Measurements from ENCODE around the gene RAD51AP1.

RAD51AP1 gene

DNA sequence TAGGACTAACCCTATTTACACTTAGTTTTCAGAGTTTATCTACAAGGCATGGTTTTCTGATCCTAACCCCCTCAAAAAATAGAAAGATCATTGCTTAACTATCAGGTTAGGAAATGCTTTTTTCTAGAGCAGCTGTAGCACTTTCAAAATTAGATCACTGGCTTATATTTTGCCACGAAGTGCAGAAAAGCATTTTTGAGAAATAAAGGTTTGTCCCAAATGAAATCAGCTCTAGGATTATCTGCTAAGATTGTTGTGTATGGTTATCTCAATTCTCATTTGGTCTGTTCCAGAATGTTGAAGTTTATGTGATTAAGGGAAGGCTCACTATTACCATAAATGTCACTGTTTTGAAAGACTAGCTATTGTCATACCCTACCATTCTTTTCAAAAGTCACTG lies 13.5 kb downstream of the RAD51AP1 start:
- no peak for DNase-seq (ENCODE audit: low spot score)

DNA sequence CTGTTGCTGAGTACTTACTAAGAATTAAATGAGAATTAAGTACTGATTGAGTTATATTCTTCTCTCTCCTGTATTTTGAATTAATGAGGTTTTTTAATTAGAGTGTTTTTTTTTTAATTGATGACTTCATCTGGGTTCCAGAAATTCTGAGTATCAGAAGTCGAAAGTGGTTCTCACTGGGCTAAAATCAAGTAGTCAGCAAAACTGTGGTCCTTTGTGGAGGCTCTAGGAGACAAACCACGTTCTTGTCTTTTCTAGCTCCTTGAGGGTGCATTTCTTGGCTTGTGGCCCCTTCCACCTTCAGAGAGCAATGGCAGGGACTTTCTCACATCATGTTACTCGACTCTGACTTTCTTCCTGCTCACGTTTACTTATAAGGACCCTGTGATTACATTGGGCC lies 15.3 kb downstream of the RAD51AP1 start:
- DNase-seq (ENCODE audit: low spot score), result no peak

DNA sequence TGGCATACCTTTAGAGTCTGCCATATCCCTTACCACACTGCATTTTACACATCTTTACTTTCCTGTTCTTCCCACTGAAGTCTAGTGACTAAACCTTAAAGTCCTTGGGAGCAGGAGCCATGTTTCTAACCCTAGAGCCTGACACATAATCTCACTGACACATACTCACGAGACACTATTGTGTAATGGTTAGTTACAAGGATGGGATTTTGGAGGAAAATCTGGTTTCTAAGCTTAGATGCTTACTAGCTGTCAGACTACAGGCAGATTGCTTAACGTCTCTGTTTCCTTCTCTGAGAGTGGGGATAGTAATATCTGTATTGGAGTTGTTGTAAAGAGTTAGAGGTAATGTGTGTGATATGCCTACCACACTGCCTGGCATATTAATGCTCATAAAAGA lies 17.1 kb downstream of the RAD51AP1 start:
- DNase-seq (ENCODE audit: low spot score), result no peak

DNA sequence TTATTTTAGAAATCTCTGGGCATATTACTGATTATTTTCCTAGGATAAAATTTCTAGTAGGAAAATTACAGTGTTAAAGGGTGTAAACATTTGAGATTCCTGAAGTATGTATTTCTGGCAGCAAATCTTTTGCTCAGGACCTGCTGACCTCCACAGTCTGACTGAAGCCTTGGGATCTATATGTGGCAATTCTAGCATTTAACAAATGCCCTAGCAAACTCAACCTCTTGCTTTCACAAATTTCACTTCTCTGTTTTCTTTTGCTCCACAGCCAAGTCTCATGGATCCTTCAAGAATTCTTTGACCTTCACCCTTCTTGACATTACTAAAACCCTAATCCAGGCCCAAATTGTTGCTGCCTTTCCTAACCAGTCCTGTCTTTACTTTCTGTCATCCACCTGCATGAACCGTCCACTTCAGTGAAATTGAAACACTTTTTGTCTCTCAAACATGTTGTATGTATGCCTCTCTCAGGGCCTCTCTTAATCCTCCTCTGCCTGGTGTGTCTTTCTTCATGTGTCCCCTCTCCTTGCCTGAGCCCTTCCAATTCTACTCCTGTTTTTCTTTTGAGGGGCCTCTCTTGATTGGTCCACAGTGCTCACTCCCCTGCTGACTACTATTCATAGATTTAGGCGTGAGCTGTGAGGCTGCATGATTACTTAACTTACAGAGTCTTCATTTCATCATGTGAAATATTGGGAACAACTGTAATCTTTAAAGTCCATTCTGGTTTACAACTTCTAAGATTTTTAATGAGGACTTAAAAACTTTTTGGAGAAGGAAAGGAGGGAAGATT lies 18.2 kb downstream of the RAD51AP1 start:
- no peak for DNase-seq (ENCODE audit: low spot score)

DNA sequence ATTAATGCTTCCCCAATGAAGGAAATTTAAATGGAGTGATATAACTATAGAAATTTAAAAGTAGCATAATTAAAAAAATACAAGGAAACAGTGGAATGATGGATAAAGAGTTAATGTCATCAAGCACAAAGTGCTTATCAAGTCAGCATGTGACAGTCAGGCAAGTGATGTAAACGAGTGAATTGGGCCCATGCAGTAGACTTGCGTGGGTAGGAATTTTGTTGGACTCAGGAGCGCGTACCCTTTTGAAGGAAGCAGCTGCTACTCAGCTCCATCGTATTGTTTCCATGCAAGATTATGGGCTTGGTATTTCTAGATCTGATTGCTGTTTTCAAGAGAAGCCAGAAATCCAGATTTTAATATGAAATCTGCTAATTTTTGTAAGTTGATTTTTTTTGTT lies 18.9 kb downstream of the RAD51AP1 start:
- no peak for DNase-seq (ENCODE audit: low spot score)

- DNase-seq (ENCODE audit: low spot score), result no peak
Measured at GRCh38 chr12:4558171-4558570, 19.5 kb downstream of the RAD51AP1 start.

DNA sequence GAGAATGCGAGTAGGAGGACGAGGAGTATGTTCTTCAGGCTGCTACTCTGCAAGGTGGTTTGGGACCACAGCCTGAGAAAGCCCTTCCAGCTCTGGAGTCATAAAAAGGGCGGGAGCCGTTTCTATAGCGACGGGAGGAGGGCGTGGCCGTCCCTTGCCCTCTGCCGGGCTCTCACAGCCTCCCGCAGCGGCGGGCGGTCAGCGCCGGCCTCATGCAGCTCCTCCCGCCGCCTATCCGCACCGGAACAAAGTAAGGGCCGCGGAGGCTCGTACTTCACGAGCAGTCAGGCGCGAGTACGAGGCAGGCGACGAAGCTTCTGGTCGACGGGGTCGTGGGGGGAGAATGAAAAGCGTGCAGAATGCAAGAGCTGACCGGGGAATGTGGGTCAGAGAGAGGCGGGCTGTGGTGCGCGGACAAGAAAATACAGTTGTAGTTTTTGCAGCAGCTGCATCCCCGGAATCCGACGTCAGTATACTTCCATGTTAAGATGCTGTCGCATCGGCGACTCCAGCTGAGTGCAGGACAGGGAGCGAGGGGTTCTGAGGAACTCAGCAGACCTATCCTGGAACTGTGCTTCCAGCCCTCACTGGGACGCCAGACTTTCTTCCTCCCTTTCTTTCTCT lies 23.5 kb downstream of the RAD51AP1 start, which contains the start of gene DYRK4:
TSS of gene DYRK4 (plus strand) at position 175 of the 624 bp plus-strand sequence. CDS start at position 213, 38 bp downstream.
- DNase-seq (ENCODE audit: low spot score), result peak; percentile 97

- no peak for DNase-seq (ENCODE audit: low spot score)
Measured at GRCh38 chr12:4563336-4563735, 24.6 kb downstream of the RAD51AP1 start.

GRCh38 chr12:4564818-4565217 lies 26.1 kb downstream of the RAD51AP1 start:
- DNase-seq (ENCODE audit: low spot score), result no peak

DNA sequence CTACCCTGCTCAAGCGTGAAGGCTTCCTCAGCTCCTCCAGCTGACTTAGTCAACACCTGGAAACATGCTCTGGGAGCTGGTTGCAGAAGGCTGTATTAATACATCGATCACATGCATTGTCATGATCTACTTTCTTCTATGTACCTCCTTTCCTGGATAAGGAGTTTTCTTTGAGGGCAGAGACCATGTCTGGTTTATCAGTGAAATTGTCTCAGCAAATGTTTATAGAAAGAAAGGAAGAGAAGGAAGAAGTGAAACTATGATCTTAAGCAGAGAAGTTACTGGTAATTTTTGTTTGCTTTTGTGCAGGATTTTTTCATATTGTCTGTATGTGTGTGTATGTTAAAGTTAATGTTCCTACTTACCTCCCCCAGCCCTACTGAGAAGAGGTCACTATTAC lies 27.8 kb downstream of the RAD51AP1 start:
- DNase-seq (ENCODE audit: low spot score), result no peak

DNA sequence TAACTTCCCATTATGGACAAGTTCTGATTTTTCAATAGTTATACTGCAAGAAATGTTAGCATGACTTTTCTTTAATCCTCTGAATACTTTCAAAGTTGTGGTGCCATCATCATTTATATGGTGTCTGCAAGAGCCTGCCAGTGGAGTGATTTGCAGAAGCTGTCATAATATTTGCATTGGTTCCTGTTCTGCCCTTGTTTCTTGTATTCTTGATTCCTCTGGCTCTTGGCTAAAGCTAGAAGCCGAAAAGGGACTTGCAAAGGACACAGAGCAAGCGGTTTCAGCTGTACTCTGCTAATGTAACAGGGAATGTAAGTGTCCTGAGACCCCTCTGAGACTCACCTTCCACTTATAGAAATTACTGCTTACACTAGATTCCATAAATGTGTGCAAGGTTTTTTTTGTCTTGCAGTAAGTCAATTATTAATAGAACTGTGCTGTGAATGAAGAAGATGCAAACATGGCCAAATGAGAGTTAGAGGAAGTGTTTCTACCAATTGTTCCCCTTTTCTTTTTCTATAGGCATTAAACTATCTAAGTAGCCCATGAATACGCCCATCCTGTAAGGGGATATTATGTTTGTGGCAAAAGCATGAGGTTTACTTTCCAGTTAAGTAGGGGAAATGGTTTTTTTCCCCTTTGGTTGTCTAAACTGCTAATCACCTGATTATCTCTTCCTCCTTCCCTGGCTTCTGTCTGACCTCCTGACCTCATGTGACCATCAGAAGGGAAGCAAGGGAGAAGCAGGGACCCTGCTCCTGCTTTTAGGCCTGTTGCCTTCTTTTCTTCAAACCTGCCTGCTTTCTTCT lies 28.6 kb downstream of the RAD51AP1 start:
- no peak for DNase-seq (ENCODE audit: low spot score)

DNA sequence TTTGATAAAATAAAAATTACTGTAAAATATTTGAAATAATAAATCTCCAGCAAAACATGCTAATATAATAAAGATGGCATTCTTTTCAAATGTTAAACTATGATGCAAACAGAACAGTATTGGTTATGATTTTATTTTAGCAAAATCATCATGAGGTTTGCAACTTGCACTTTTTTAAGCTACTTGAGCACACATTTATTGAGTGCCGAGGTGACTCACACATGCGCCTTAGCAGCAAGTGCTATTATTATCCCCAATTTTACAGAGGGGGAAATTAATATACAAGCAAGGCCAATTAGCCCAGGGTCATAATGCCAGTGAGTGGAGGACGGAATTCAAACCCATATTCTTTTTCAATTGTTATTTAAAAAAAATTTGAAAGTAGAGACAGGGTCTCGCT lies 30.6 kb downstream of the RAD51AP1 start:
- DNase-seq (ENCODE audit: low spot score), result no peak

- peak; percentile 16 for DNase-seq (ENCODE audit: low spot score)
Measured at GRCh38 chr12:4572680-4573079, 34.0 kb downstream of the RAD51AP1 start.

DNA sequence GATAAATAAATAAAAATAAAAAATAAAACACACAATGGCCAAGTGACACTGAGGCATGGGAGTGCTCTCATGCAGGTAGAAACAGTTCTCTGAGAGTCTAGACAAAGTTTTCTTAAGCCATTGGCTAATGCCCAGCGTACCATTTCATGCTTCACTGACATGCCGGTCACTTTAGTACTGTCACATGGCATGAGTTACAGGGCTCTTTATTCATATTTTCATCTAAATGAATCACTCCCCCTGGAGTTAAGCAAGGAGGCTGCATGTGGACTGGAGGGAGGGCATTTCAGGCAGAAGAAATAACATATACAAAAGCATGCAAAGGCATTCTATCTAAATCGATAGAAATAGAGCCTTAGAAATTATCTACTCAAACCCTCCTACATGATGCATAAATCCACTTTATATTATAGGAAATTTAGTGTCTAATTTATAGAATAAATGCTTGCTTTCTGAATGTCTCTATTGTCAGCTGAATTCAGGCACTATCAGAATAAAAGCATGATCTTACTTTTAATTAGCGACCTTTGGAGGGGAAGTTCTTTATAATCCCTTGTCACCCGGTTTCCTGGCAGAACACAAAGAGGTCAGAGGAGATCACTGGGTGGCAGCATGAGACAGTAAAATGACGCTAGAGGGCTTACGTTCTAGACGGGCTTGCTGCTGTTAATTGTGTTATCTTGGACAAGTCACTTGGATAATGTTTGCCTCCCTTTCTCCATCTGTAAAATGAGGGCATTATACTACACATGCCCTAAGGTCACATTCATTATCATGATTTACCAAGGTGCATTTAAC lies 40.8 kb downstream of the RAD51AP1 start:
- DNase-seq (ENCODE audit: low spot score), result peak; percentile 47

DNA sequence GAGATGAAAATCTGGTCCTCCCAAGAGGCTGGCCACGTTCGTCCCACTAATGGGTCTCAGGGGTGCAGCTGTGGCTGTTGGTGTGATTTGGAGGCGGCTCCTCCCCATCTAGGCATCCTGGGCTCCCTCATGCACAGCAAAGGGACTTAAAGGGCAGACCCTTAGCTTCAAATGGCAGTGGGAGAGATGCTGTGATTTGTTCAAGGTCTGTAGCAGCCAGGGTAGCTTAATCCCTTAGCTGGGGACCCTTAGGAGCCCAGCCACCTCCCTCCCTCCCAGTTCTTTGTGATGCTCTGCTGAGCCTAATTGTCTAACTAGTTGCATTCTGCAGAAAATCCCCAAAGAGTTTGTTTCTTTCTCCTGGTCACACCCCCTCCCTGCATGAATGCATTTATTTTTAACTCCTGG lies 41.6 kb downstream of the RAD51AP1 start:
- peak; percentile 62 for DNase-seq (ENCODE audit: low spot score)

DNA sequence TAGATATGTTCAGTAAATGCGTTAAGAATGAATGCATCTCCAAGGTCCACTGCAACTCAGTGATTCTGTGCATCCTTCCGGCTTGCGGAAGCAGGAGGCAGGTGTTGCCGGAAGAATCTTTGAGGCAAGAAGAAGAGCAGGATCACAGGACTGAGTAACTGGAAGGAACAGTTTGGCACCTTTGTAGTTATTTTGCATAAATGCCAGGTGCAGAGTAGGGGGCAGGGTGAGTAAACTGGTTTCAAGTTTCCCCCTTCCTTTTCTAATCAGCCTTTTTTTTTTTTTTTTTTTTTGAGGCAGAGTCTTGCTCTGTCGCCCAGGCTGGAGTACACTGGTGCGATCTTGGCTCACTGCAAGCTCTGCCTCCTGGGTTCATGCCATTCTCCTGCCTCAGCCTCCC lies 45.6 kb downstream of the RAD51AP1 start:
- DNase-seq (ENCODE audit: low spot score), result peak; percentile 12

DNA sequence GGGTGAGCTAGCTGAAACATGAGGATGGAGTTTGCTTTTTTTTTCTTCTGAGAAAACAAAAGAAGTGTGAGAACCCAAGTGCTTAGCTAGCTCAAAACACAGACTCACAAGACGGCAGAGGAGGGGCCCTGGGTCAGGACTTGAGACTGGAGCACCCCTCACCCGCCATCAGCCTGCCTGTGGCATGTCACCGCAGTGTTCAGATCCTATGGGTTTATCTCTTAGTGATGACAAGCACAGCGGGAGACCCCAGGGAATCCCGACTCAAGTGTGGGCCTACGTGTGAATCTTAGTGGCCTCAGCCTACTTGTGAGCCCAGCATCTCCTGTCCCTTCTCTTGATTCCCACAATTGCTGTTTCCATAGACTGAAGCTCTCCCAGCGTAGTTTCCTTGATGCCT lies 46.2 kb downstream of the RAD51AP1 start:
- no peak for DNase-seq (ENCODE audit: low spot score)

- DNase-seq (ENCODE audit: low spot score), result no peak
Measured at GRCh38 chr12:4586500-4586899, 47.8 kb downstream of the RAD51AP1 start.

GRCh38 chr12:4587108-4587507 lies 48.4 kb downstream of the RAD51AP1 start:
- DNase-seq (ENCODE audit: low spot score), result peak; percentile 53

GRCh38 chr12:4588916-4589315 lies 50.2 kb downstream of the RAD51AP1 start:
- DNase-seq (ENCODE audit: low spot score), result peak; percentile 7

DNA sequence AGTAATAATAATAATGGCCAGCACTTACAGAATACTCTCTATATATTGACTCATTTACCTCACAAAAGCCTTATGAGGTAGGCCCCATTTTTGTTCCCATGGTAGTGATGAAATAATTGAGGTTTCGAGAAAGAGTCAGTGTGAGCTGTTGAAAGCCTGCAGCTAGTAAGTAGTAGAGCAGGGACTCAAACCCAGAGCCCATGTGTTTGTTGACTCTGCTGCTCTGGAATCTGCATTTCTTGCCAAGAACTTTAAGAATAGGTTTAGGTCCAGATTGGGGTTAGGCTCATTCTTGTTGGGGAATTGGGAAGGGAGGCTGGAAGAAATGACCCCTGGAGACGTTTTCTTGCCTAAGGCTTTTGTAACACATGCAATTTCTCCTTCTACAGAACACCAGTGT lies 51.3 kb downstream of the RAD51AP1 start:
- peak; percentile 9 for DNase-seq (ENCODE audit: low spot score)

DNA sequence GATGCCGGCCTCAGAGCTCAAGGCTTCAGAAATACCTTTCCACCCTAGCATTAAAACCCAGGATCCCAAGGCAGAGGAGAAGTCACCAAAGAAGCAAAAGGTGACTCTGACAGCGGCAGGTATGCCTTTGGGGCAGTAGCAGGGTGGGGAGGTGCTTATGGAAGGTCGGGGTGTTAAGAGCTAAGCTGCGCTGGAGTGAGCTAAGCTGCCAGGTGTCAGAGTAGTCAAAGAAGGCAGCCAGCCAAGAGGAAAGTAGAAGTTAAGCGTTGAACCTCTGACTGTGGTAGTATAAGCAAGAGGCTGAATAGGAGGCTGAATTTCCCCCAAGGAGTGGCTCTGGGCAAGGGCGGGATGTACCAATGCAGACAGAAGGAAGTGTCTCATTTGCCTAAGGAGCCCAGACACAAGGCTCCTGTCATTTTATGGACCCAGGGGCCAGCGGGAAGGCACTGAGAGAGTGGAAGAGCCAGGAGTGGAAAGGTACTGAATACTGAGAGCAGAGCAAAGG lies 52.5 kb downstream of the RAD51AP1 start:
- DNase-seq (ENCODE audit: low spot score), result peak; percentile 30
